ENCODE data around the gene CFAP210. TPM values are rescaled to one million over a fixed set of nuclear protein-coding genes. Genes with fewer than 3 reads are reported as not detected.

CFAP210 gene
- total and polyA plus RNA-seq, 11 donors = 0.11 TPM; not detected in 10

DNA sequence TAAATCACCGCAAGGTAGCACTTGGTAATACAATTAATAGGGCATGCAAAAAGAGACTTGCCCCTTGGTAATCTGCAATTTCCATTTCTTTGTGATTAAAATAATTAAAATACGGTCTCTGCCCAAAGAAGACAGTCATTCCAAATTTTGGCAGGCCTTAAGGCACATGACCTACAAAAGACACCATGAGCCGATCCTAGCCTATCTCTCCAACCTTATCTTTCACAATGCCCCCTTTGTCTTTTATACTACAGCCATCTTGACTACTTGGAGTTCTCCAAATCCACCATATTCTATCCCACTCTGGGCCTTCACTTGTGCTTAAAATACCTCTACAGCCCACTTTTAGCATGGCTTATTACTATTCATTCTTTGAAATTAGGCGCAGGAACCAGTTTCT, 23.3 kb downstream of the CFAP210 start:
- WGBS, 4 donors = 82 to 84% (median 83%) methylated on average over 4 of the region's 4 CpGs
- ATAC-seq (no peak), DNase-seq (no peak)
- H3K27ac ChIP-seq = no peak overlapping the region
- no peak overlapping the region for H3K4me3 ChIP-seq
- intact Hi-C loops (cut with DNase I) = no loop called here
- no peaks in the 10 kb centered on the region for H3K9me3 ChIP-seq
- no peaks in the 10 kb centered on the region for H3K4me1 ChIP-seq
- no peaks in the 10 kb centered on the region for H3K36me3 ChIP-seq
- no peaks in the 10 kb centered on the region for H3K27me3 ChIP-seq
- TF ChIP-seq POLR2A (IDR thresholded peaks at IDR 0.05) = no peak
- TF ChIP-seq, protein P1, sequence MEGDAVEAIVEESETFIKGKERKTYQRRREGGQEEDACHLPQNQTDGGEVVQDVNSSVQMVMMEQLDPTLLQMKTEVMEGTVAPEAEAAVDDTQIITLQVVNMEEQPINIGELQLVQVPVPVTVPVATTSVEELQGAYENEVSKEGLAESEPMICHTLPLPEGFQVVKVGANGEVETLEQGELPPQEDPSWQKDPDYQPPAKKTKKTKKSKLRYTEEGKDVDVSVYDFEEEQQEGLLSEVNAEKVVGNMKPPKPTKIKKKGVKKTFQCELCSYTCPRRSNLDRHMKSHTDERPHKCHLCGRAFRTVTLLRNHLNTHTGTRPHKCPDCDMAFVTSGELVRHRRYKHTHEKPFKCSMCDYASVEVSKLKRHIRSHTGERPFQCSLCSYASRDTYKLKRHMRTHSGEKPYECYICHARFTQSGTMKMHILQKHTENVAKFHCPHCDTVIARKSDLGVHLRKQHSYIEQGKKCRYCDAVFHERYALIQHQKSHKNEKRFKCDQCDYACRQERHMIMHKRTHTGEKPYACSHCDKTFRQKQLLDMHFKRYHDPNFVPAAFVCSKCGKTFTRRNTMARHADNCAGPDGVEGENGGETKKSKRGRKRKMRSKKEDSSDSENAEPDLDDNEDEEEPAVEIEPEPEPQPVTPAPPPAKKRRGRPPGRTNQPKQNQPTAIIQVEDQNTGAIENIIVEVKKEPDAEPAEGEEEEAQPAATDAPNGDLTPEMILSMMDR (IDR thresholded peaks at IDR 0.05) = no peak

DNA sequence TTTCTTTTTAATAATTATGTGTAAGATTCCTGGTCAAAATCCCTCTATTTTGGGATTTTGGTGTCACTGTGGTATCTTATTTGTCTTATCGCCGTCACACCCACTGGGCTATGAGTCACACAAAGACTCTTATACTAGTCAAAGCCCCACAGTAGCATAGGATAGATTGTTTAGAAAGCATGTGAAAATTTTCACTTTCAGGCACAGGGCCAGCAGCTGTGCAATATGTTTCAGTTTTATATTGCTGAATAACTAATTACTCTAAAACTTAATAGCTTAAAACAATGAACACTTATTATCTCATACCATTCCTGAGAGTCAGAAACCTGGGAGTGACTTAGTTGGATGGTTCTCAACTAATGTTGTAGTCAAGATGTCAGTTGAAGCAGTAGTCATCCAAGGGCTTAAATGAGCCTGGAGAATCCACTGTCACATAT, 24.0 kb downstream of the CFAP210 start:
- WGBS, 4 donors = 77 to 85% (median 81%) methylated on average over 2 of the region's 2 CpGs
- no peaks in the 10 kb centered on the region for H3K27me3 ChIP-seq
- intact Hi-C loops (cut with DNase I) = no loop called here
- peaks cover 0 to 4% (median 0%) of the 10 kb centered on the region in 12 donors for H3K4me1 ChIP-seq
- ATAC-seq = no peak
- TF ChIP-seq POLR2A (IDR thresholded peaks at IDR 0.05) = no peak
- TF ChIP-seq, protein P1 (IDR thresholded peaks at IDR 0.05) = no peak
- H3K36me3 ChIP-seq = no peaks in the 10 kb centered on the region
- DNase-seq = no peak
- no peak overlapping the region for H3K4me3 ChIP-seq
- no peaks in the 10 kb centered on the region for H3K9me3 ChIP-seq
- H3K27ac ChIP-seq = no peak overlapping the region

DNA sequence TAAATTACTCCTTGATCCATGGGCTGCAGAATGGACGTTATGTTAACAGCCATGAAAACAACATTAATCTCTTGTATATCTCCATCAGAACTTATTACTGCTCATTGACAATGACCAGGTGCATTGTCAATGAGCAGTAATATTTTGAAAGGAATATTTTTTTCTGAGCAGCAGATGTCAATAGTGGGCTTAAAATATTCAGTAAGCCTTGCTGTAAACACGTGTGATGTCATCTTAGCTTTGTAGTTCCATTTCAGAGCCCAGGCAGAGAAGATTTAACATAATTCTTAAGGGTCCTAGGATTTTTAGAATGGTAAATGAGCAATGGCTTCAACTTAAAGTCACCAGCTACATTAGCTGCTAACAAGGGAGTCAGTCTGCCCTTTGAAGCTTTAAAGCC, 26.6 kb downstream of the CFAP210 start:
- Histone ChIP-seq H3K4me3 (no peak overlapping the region), H3K4me1 (peaks cover 0 to 13% (median 0%) of the 10 kb centered on the region in 12 donors), H3K27me3 (no peaks in the 10 kb centered on the region), H3K9me3 (no peaks in the 10 kb centered on the region), H3K36me3 (no peaks in the 10 kb centered on the region), H3K27ac (no peak overlapping the region)
- TF ChIP-seq POLR2A (IDR thresholded peaks at IDR 0.05) = no peak
- TF ChIP-seq, protein P1 (IDR thresholded peaks at IDR 0.05) = no peak
- ATAC-seq = no peak
- DNase-seq = no peak
- 27 to 35% (median 31%) methylated on average over 2 of the region's 2 CpGs for WGBS, 4 donors
- intact Hi-C loops (cut with DNase I) = no loop called here

DNA sequence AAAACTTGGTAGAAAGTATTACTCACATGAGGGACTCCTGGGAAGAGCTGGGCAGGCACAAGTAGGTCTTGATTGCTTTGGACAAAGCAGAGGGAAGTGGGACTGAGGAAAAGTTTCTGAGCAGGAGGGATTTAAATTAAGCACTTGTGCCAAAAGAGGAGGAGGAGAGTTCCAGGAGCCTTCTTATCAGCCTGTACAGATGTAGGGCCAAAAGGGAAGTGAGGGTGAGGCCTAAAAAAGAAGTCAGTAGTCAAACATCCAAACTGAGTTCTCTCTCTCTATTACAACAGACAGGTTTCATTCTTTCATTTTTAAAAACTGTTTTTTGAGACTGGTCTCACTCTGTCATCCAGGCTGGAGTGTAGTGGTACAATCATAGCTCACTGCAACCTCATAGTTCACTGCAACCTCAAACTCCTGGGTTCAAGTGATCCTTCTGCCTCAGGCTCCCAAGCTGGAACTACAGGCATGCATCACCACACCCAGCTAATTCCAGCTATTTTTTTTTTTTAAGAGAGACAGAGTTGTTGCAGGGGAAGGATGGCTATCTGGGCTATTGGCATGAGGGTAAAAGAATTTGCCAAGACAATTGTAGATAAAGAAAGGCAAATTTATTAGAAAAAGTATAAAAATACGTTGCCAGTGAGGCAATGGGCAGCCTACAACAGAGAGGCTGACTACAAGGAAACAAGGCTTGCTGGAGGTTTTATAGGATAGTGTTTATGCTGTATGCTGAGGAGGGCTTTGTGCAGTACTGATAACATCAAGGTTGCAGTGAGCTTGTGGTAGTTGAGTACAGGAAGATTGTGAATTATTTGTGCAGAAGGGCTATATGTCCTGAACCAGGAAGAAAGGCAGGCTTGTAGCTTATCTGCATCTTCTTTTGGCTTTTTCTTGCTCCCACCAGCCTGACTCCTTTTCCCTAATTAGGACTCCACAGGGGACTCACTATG, 29.0 kb downstream of the CFAP210 start:
- no peaks in the 10 kb centered on the region for H3K36me3 ChIP-seq
- WGBS, 4 donors = 58 to 71% (median 66%) methylated on average over 1 of the region's 1 CpG
- intact Hi-C loops (cut with DNase I) = no loop called here
- no peaks in the 10 kb centered on the region for H3K27me3 ChIP-seq
- TF ChIP-seq, protein P1 (IDR thresholded peaks at IDR 0.05) = no peak
- TF ChIP-seq POLR2A (IDR thresholded peaks at IDR 0.05) = no peak
- H3K4me3 ChIP-seq = no peak overlapping the region
- H3K27ac ChIP-seq = peak overlapping the region in 1 of 12 donors; percentile 1
- DNase-seq (no peak), ATAC-seq (peak in 3 of 4 donors; percentile 28 to 50 (median 44))
- no peaks in the 10 kb centered on the region for H3K9me3 ChIP-seq
- H3K4me1 ChIP-seq = peaks cover 0 to 13% (median 0%) of the 10 kb centered on the region in 12 donors

Measured in heart left ventricle (tissue), 16 donors.